ENCODE measurements around the gene ANKRD35.
"Not testable (repeated sequence)": the region's sequence is repeated elsewhere in the genome, so short reads cannot be mapped to it uniquely, and the experiment has no call there.

The ANKRD35 gene

GRCh38 chr1:145871994-145872924, 13.4 kb downstream of the ANKRD35 start:
- in situ Hi-C loops (cut with HindIII; ENCODE audit: low pct_ligation_motif_present, low pct_unique_long_range_greater_than_20kb, low sequenced_read_pairs) = no loop called here
- no peak for DNase-seq

DNA sequence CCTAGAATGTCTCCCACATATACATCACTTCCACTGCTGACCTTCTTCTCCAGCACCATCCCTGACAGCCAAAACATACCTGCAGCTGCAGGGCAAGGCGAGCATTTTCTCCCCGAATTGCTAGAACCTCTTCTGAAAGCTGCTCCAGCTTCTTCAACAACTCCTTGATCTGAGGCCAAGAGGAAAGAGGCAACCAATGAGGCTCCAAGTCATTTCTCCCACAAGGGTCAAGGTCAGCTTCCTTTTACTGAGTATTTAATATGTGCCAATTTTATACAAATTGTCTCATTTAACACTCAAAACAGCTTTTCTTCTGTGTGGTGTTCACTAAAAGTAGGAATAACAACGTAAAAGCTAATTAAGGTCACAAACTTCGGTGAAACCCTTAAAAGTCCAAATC, 17.4 kb downstream of the ANKRD35 start:
- in situ Hi-C loops (cut with HindIII; ENCODE audit: low pct_ligation_motif_present, low pct_unique_long_range_greater_than_20kb, low sequenced_read_pairs) = no loop called here
- DNase-seq = no peak

GRCh38 chr1:145863282-145864018, 22.2 kb downstream of the ANKRD35 start:
- no peak for DNase-seq
- in situ Hi-C loops (cut with HindIII; ENCODE audit: low pct_ligation_motif_present, low pct_unique_long_range_greater_than_20kb, low sequenced_read_pairs) = no loop called here

- in situ Hi-C loops (cut with HindIII; ENCODE audit: low pct_ligation_motif_present, low pct_unique_long_range_greater_than_20kb, low sequenced_read_pairs) = no loop called here
These were observed 26.1 kb downstream of the ANKRD35 start for GRCh38 chr1:145859491-145860023.

DNA sequence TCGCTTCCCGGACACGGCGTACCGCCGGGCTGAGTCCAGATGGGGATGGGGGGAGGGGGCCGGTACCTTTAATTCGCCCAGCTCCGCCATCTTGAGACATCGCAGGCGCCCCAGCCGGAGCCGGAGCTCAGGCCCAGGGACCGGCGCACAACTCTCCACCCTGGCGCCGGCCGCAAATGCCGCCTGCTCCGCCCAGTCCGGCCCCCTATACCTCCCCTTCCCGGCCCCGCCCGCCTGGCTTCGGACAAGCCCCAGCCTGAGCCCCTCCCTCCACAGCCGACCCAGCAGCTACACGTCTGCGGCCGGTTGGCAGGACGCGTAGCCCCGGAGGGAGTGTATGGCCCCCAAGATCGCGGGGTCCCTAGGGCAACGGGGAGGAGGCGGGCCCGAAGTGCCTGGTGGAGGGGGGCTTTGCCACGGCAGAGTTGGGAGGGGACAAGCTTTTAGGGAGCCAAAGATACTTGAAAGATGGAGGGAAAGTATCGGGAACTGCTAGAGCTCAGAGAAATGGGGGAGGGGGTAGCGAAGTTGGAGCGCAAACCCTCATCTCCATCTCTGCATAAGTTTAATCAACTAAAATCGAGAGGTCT, 26.7 kb downstream of the ANKRD35 start, which contains the start of gene PIAS3:
Gene PIAS3 (minus strand): TSS at position 181 of the 590 bp plus-strand sequence. CDS start 91 bp downstream, at position 90.
- DNase-seq = peak; percentile 95
- in situ Hi-C loops (cut with HindIII; ENCODE audit: low pct_ligation_motif_present, low pct_unique_long_range_greater_than_20kb, low sequenced_read_pairs) = no loop called here

More at GRCh38 chr1:145859491-145860023, 26.1 kb downstream of the ANKRD35 start:
- DNase-seq = peak; percentile 92

DNA sequence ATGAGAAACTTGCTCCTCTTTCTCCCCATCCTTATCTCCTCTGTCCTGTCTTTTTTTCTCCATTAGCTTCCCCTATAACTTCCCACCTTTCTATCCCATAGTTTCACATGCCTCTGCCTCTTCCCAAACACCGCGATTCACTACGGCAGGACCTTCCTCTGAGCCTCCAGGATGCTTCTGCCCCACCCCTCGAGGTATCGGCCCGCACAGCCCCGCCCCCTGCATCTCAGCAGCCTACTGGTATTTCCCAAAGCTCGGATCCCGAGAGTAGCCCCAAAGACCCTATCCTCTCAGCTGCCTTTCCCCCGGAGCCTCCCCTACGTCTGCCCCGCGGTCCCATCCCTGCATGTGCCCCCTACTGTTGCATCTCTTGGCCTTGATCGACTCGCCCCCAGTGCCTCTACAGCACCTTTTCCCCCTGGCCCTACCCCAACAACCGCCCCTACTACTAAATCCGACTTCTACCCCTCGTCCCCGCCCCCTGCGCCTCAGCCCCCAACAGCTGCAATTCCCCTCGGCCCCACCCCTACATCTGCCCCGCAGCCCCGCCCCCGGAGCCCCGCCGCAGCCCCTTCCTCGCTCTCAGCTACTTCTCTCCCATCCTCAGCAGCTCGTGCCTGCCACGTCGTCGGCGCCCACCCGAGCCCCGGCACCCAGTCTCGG, 27.3 kb downstream of the ANKRD35 start:
- peak; percentile 42 for DNase-seq
- in situ Hi-C loops (cut with HindIII; ENCODE audit: low pct_ligation_motif_present, low pct_unique_long_range_greater_than_20kb, low sequenced_read_pairs) = no loop called here

- in situ Hi-C loops (cut with HindIII; ENCODE audit: low pct_ligation_motif_present, low pct_unique_long_range_greater_than_20kb, low sequenced_read_pairs) = no loop called here
- DNase-seq = no peak
These were observed 28.5 kb downstream of the ANKRD35 start for GRCh38 chr1:145857170-145857569.

DNA sequence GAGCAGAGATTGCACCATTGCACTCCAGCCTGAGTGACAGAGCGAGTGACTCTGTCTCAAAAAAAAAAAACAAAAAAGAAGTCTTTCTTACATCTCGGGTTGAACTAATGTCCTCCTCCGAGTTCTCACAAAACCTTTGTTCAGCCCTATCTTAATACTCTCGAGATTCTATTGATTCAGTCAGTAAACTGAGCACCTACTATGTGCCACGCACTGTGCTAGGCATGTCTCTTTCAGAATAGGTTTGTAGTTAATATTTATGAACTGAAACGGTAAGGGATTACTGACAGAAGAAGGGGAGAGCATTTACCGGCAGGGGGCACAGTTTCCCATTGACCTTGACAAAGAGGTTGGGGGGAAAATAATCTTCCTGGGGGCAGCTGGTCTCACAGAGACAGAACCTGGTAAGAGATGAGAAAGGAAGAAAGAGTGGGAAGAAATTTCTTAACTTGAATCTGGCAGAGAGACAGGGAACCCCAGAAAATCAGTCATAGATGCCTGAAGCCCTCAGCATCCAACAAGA, 30.2 kb downstream of the ANKRD35 start:
- in situ Hi-C loops (cut with HindIII; ENCODE audit: low pct_ligation_motif_present, low pct_unique_long_range_greater_than_20kb, low sequenced_read_pairs) = no loop called here
- DNase-seq = no peak

- in situ Hi-C loops (cut with HindIII; ENCODE audit: low pct_ligation_motif_present, low pct_unique_long_range_greater_than_20kb, low sequenced_read_pairs) = loop anchor here (25.0 kb wide), 1 partner anchor 112 kb away; no protein-coding TSS in a partner anchor
- peak; percentile 72 for DNase-seq
These were observed 36.1 kb downstream of the ANKRD35 start for GRCh38 chr1:145849356-145850160.

- in situ Hi-C loops (cut with HindIII; ENCODE audit: low pct_ligation_motif_present, low pct_unique_long_range_greater_than_20kb, low sequenced_read_pairs) = loop anchor here (25.0 kb wide), 1 partner anchor 111 kb away; no protein-coding TSS in a partner anchor
- DNase-seq = no peak
These were observed 37.8 kb downstream of the ANKRD35 start for GRCh38 chr1:145847827-145848226.

DNA sequence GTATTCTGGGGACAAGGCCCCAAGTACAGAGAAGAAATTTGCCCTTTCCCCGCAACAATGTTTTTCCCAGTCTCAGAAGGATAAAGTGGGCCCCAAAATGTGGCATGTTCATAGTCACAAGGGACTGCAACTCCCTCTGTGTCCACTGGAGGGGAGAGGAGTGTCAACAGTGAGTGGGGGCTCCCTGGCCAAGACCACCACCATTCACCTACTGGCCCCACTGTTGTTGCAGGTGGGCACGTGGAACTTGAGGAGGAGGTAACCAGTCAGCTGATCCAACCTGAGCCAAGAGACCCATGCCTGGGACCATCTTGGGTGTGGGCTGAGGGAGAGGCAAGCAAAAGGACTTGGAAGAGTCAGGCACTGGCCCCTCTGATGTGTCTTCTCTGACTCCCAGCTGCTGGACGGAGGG, 39.5 kb downstream of the ANKRD35 start:
- peak; percentile 48 for DNase-seq

DNA sequence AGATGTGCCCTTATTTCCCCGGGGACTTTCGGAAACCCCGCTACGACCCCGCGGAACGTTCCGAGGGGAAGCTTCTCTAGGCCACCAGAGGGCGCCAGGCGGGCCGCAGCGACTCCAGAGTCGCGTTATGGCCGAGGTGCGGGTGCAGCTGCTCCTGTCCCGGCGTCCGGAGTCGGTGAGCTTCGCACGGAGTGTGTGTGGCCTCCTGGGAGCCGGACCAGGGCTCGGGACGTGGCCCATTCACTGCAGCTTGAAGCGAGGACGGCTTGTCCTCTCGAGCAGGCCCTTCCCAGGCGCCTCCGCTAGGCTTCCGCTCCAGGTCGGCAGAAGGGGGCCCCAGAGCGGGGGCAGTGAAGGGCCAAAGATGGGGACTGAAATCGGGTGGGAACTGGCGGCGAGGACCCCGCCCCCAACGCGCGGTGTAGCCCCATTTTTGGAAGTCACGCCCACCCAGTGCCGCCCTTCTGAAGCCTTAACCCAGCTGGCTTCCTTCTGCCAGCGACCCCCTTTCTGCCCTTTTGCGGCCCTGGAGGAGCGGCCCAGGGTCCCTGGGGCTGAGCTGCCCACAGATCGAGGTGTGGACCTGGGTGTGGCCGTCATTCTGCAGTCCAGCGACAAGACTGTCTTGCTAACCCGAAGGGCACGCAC, 40.0 kb downstream of the ANKRD35 start, which contains the start of gene NUDT17:
Gene NUDT17 (plus strand): TSS at position 117 of the 648 bp plus-strand sequence. CDS start 11 bp downstream, at position 128.
- DNase-seq = peak; percentile 77
- in situ Hi-C loops (cut with HindIII; ENCODE audit: low pct_ligation_motif_present, low pct_unique_long_range_greater_than_20kb, low sequenced_read_pairs) = loop anchor here (25.0 kb wide), 1 partner anchor 108 kb away; no protein-coding TSS in a partner anchor

More for the DNA sequence above, 39.5 kb downstream of the ANKRD35 start:
- in situ Hi-C loops (cut with HindIII; ENCODE audit: low pct_ligation_motif_present, low pct_unique_long_range_greater_than_20kb, low sequenced_read_pairs) = loop anchor here (25.0 kb wide), 1 partner anchor 109 kb away; no protein-coding TSS in a partner anchor

GRCh38 chr1:145845144-145845513, 40.5 kb downstream of the ANKRD35 start:
- DNase-seq = no peak
- in situ Hi-C loops (cut with HindIII; ENCODE audit: low pct_ligation_motif_present, low pct_unique_long_range_greater_than_20kb, low sequenced_read_pairs) = loop anchor here (25.0 kb wide), 1 partner anchor 108 kb away; no protein-coding TSS in a partner anchor

DNA sequence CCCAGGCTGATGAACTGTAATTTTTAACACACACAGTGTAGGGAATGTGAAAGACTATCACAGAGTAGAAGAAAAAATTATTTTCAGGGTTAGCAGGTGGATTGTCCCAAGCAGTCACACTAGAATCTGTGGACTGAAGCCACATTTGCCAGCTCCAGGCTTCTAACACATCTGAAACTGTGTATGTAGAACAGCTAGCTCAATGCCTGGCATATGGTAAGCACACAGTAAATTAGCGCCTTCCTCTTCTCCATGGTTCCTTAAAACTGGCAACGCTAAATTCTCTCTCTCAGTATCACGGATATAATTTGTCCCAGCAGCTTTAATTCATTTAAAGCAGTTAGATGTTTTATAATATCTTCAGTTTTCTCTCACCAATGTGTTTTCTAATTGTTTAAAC, 42.6 kb downstream of the ANKRD35 start:
- no peak for DNase-seq
- in situ Hi-C loops (cut with HindIII; ENCODE audit: low pct_ligation_motif_present, low pct_unique_long_range_greater_than_20kb, low sequenced_read_pairs) = loop anchor here (25.0 kb wide), 1 partner anchor 106 kb away; no protein-coding TSS in a partner anchor

GRCh38 chr1:145837656-145838055, 48.0 kb downstream of the ANKRD35 start:
- in situ Hi-C loops (cut with HindIII; ENCODE audit: low pct_ligation_motif_present, low pct_unique_long_range_greater_than_20kb, low sequenced_read_pairs) = loop anchor here (25.0 kb wide), 1 partner anchor 100 kb away; no protein-coding TSS in a partner anchor

GRCh38 chr1:145830810-145831209, 54.9 kb downstream of the ANKRD35 start:
- in situ Hi-C loops (cut with HindIII; ENCODE audit: low pct_ligation_motif_present, low pct_unique_long_range_greater_than_20kb, low sequenced_read_pairs) = loop anchor here (25.0 kb wide), 1 partner anchor 94 kb away; no protein-coding TSS in a partner anchor
- DNase-seq = not testable (repeated sequence)

More at GRCh38 chr1:145837656-145838055, 48.0 kb downstream of the ANKRD35 start:
- DNase-seq = no peak
